ENCODE results near the gene RAP2C. TPM values are rescaled to one million over a fixed set of nuclear protein-coding genes. Genes with fewer than 3 reads are reported as not detected.

RAP2C gene
- total RNA-seq, 2 experiments from 2014 or later = 28.7 to 30.1 TPM

GRCh38 chrX:132207996-132208395, 11.3 kb downstream of the RAP2C start:
- Mint-ChIP-seq H3K27me3 (no peaks in the 10 kb centered on the region), H3K36me3 (ENCODE audit: low read depth) (peaks cover 26% of the 10 kb centered on the region), H3K27ac (no peak overlapping the region), H3K9me3 (no peaks in the 10 kb centered on the region), H3K4me1 (ENCODE audit: low read depth) (peaks cover 48% of the 10 kb centered on the region), H3K4me3 (no peak overlapping the region)
- ChIA-PET POLR2A (no interaction called here), CTCF (interaction anchor here (0.8 to 2.1 kb wide), 3 partner anchors 11 to 116 kb away, joined by 3 to 5 read pairs (median 3); partner anchors contain the start of gene RAP2C)
- intact Hi-C loops (cut with micrococcal nuclease) = no loop called here
- TF ChIP-seq CTCF (IDR thresholded peaks at IDR 0.05) = no peak
- no peak for DNase-seq
- no peak for ATAC-seq

- ChIA-PET CTCF (no interaction called here), POLR2A (no interaction called here)
- intact Hi-C loops (cut with micrococcal nuclease) = no loop called here
- no peak for TF ChIP-seq CTCF (IDR thresholded peaks at IDR 0.05)
- ATAC-seq = no peak
- H3K36me3 Mint-ChIP-seq (ENCODE audit: low read depth) = peaks cover 15% of the 10 kb centered on the region
- no peak overlapping the region for H3K27ac Mint-ChIP-seq
- no peaks in the 10 kb centered on the region for H3K27me3 Mint-ChIP-seq
- no peak overlapping the region for H3K4me3 Mint-ChIP-seq
- no peak for DNase-seq
- peaks cover 34% of the 10 kb centered on the region for H3K4me1 Mint-ChIP-seq (ENCODE audit: low read depth)
- no peaks in the 10 kb centered on the region for H3K9me3 Mint-ChIP-seq
Observed at GRCh38 chrX:132206259-132206658, 13.0 kb downstream of the RAP2C start.

GRCh38 chrX:132204629-132205028, 14.6 kb downstream of the RAP2C start:
- Mint-ChIP-seq H3K27me3 (no peaks in the 10 kb centered on the region), H3K27ac (no peak overlapping the region), H3K36me3 (ENCODE audit: low read depth) (peaks cover 9% of the 10 kb centered on the region), H3K4me1 (ENCODE audit: low read depth) (peaks cover 20% of the 10 kb centered on the region), H3K4me3 (no peak overlapping the region), H3K9me3 (no peaks in the 10 kb centered on the region)
- POLR2A ChIA-PET = no interaction called here
- ATAC-seq (no peak), DNase-seq (no peak)
- no peak for TF ChIP-seq CTCF (IDR thresholded peaks at IDR 0.05)
- CTCF ChIA-PET = no interaction called here
- intact Hi-C loops (cut with micrococcal nuclease) = no loop called here

GRCh38 chrX:132200976-132201375, 18.3 kb downstream of the RAP2C start:
- TF ChIP-seq CTCF (IDR thresholded peaks at IDR 0.05) = no peak
- DNase-seq (no peak), ATAC-seq (no peak)
- ChIA-PET CTCF (interaction anchor here (0.9 to 1.1 kb wide), 2 partner anchors 12 to 359 kb away, joined by 3 read pairs; no protein-coding TSS in a partner anchor), POLR2A (interaction anchor here (0.6 to 0.8 kb wide), 2 partner anchors 18 to 394 kb away, joined by 3 read pairs; partner anchors contain the start of gene RAP2C)
- H3K9me3 Mint-ChIP-seq = peaks cover 3% of the 10 kb centered on the region
- no peaks in the 10 kb centered on the region for H3K27me3 Mint-ChIP-seq
- peaks cover 2% of the 10 kb centered on the region for H3K4me1 Mint-ChIP-seq (ENCODE audit: low read depth)
- H3K36me3 Mint-ChIP-seq (ENCODE audit: low read depth) = peaks cover 4% of the 10 kb centered on the region
- intact Hi-C loops (cut with micrococcal nuclease) = no loop called here
- H3K27ac Mint-ChIP-seq = no peak overlapping the region
- H3K4me3 Mint-ChIP-seq = no peak overlapping the region

GRCh38 chrX:132199941-132200340, 19.3 kb downstream of the RAP2C start:
- no peaks in the 10 kb centered on the region for H3K4me1 Mint-ChIP-seq (ENCODE audit: low read depth)
- H3K36me3 Mint-ChIP-seq (ENCODE audit: low read depth) = peaks cover 2% of the 10 kb centered on the region
- no peak for TF ChIP-seq CTCF (IDR thresholded peaks at IDR 0.05)
- ATAC-seq (no peak), DNase-seq (no peak)
- no peaks in the 10 kb centered on the region for H3K27me3 Mint-ChIP-seq
- POLR2A ChIA-PET = no interaction called here
- H3K4me3 Mint-ChIP-seq = no peak overlapping the region
- no peak overlapping the region for H3K27ac Mint-ChIP-seq
- H3K9me3 Mint-ChIP-seq = peaks cover 3% of the 10 kb centered on the region
- CTCF ChIA-PET = no interaction called here
- intact Hi-C loops (cut with micrococcal nuclease) = no loop called here

Measured in activated CD8-positive, alpha-beta T cell treated with anti-CD3 and anti-CD28 coated beads for 36 hours (primary cell).